ENCODE results near the gene OGA. TPM values are rescaled to one million over a fixed set of nuclear protein-coding genes. Genes with fewer than 3 reads are reported as not detected.

OGA gene
- total RNA-seq, 1 experiment from 2014 or later, result 65.0 TPM

DNA sequence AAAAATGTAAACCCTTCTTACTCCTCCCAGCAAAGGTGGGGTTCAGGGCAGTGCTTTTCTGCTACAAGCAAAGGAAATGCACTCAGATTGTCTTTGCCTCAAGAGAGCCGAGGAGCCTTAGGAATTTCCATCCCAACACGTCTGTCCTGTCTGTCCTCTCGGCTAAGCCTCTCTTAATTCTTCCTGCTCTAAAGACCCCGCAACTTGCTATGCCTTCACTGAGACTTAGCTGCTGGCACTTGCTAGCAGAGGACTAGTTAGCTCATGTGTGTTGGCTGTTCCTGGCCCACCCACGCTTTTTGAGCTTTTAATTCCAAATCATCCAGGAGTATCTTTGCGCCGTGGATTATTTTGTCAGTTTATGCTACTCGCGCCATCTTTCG lies 34.5 kb downstream of the OGA start:
- Histone ChIP-seq H3K9me2 (replicated peaks; ENCODE audit: insufficient read depth, low read length) (no peaks in the 10 kb centered on the region), H2AFZ (ENCODE audit: low read length) (no peak overlapping the region), H3K4me3 (ENCODE audit: low read length) (peak overlapping the region; percentile 82), H4K20me1 (ENCODE audit: insufficient read depth, low read depth, low read length) (no peaks in the 10 kb centered on the region), H3K4me1 (ENCODE audit: low read length) (peaks cover 41% of the 10 kb centered on the region), H3K4me2 (ENCODE audit: low read depth, low read length, poor library complexity, severe bottlenecking) (peak overlapping the region; percentile 76), H3K9ac (ENCODE audit: low read length) (peak overlapping the region; percentile 82), H3K36me3 (ENCODE audit: insufficient read depth, low read length) (no peaks in the 10 kb centered on the region), H3K27ac (ENCODE audit: low read length) (no peak overlapping the region), H3K79me2 (ENCODE audit: low read length) (peaks cover 11% of the 10 kb centered on the region), H3K9me3 (ENCODE audit: low read length) (no peaks in the 10 kb centered on the region), H3K27me3 (ENCODE audit: low read length) (no peaks in the 10 kb centered on the region)
- DNase-seq, result no peak

DNA sequence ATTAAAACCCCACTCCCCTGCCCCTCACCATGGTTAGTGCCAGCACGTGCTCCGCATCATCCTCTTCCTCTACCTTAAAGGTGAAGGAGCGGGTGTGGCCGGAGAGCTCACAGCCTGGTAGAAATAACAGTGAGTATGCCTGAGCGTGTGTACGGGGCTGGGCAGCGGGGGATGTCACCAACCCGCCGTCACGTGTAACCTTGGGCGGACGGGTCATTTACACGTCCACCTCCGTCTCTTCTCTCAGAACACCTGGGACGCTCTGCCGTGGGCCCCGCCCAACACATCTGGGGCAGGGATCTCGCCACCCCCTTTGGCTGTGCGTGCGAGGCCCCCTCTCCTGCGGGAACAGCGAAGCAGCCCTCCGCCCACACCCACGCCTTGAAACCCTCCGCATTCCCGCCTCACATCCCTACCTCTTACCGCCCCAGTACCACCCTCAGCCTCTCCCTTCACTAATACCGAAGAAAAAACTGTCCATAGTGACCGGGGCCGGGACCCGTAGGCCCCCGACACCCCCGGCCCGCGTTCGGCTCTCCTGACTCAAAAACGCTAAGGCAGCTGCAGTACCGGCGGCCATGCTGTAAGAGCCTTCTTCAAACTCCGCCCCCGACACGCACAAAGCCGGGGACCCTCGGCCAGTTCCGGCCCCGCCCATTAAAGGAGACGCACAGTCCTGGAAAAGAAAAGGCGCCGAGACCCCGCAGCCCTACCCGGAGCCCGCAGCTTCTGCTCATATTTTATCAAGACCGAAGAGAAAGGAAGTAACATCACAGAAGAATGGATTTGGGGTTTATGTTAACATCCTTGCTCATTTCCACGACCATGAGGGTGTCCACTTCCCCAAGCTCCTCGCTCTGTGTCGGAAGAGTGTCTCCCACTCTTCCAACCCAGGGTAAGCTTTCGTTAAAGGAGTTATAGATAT lies 35.2 kb downstream of the OGA start, which contains the start of gene NPM3:
Gene NPM3 (minus strand): TSS at position 636 of the 925 bp plus-strand sequence. CDS start 56 bp downstream, at position 580.
- H3K4me2 ChIP-seq (ENCODE audit: low read depth, low read length, poor library complexity, severe bottlenecking), result peak within 1 kb of the TSS; percentile 76
- H3K36me3 ChIP-seq (ENCODE audit: insufficient read depth, low read length), result no peaks in the 10 kb centered on the region
- H4K20me1 ChIP-seq (ENCODE audit: insufficient read depth, low read depth, low read length), result no peaks in the 10 kb centered on the region
- no peak within 1 kb of the TSS for H2AFZ ChIP-seq (ENCODE audit: low read length)
- no peaks in the 10 kb centered on the region for H3K9me3 ChIP-seq (ENCODE audit: low read length)
- peaks cover 11% of the 10 kb centered on the region for H3K79me2 ChIP-seq (ENCODE audit: low read length)
- peak within 1 kb of the TSS; percentile 82 for H3K4me3 ChIP-seq (ENCODE audit: low read length)
- no peaks in the 10 kb centered on the region for H3K9me2 ChIP-seq (replicated peaks; ENCODE audit: insufficient read depth, low read length)
- H3K27ac ChIP-seq (ENCODE audit: low read length), result no peak within 1 kb of the TSS
- peak; percentile 90 for DNase-seq
- peaks cover 47% of the 10 kb centered on the region for H3K4me1 ChIP-seq (ENCODE audit: low read length)
- no peaks in the 10 kb centered on the region for H3K27me3 ChIP-seq (ENCODE audit: low read length)
- H3K9ac ChIP-seq (ENCODE audit: low read length), result peak within 1 kb of the TSS; percentile 82

DNA sequence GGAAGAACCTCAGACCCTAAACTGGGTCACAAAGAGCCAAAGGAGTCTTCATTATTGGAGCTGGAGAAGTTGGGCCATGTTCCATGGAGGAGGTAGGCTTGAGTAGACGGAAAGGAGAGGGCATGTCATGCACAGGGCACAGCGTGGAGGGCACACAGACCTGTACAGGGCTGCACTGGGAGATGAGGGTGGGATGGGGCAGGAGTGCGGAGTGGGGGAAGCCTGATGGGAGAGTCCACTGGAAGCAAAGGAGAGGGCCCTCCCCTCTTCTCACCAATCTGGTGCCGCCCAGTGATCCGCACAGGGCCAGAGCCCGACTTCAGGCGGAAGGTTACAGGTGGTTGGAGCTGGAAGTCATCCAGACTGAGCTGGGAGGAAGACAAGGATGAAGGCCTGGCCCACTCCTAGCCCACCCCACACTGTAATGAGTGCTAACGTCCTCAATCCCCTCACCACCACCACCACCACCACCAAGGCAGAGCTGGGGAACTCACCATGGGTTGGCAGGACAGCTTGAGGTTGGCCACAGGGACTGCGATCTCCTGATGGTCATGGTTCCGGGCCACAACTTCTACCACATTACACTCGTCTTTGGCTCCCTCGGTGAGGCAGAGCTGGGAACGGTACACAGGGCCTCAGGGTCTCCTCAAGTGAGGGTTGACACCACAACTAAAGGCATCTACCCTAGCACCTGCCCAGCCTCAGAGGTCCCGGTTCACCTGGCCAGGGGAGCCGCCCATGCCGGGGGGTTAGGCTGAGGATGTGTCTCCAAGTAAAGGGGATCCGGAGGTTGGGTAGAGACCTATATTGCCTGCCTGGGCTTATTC lies 36.0 kb downstream of the OGA start:
- H3K27ac ChIP-seq (ENCODE audit: low read length), result no peak overlapping the region; the same call in 1 of the 2 replicates
- DNase-seq, result no peak

DNA sequence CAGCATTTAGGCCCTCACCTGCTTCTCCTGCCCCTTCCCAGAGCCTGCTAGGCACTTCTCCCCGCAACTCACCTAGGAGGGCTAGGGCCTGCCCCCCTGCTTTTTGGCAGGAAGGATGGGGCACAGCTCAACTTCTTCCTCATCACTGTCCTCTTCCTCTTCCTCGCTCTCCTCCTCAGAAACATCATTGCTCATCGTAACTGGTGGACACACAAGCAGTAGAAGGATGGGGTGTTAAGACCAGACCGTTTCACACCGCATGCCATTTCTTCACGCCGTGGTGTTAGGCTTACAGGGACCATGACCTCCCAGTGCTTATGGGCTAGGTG lies 36.6 kb downstream of the OGA start:
- peak overlapping the region; percentile 82 for H3K9ac ChIP-seq (ENCODE audit: low read length)
- H3K4me2 ChIP-seq (ENCODE audit: low read depth, low read length, poor library complexity, severe bottlenecking), result peak overlapping the region; percentile 76
- no peak overlapping the region for H2AFZ ChIP-seq (ENCODE audit: low read length)
- no peaks in the 10 kb centered on the region for H3K27me3 ChIP-seq (ENCODE audit: low read length)
- H4K20me1 ChIP-seq (ENCODE audit: insufficient read depth, low read depth, low read length), result peaks cover 4% of the 10 kb centered on the region; the same call in 1 of the 2 replicates
- no peaks in the 10 kb centered on the region for H3K9me2 ChIP-seq (replicated peaks; ENCODE audit: insufficient read depth, low read length)
- no peak for DNase-seq
- H3K9me3 ChIP-seq (ENCODE audit: low read length), result no peaks in the 10 kb centered on the region
- peaks cover 11% of the 10 kb centered on the region for H3K79me2 ChIP-seq (ENCODE audit: low read length)
- peaks cover 47% of the 10 kb centered on the region for H3K4me1 ChIP-seq (ENCODE audit: low read length)
- H3K36me3 ChIP-seq (ENCODE audit: insufficient read depth, low read length), result no peaks in the 10 kb centered on the region
- H3K4me3 ChIP-seq (ENCODE audit: low read length), result peak overlapping the region; percentile 82
- H3K27ac ChIP-seq (ENCODE audit: low read length), result no peak overlapping the region; the same call in 1 of the 2 replicates

More for the DNA sequence above, 36.0 kb downstream of the OGA start:
- Histone ChIP-seq H3K79me2 (ENCODE audit: low read length) (peaks cover 11% of the 10 kb centered on the region), H3K4me1 (ENCODE audit: low read length) (peaks cover 47% of the 10 kb centered on the region), H3K9me3 (ENCODE audit: low read length) (no peaks in the 10 kb centered on the region), H3K36me3 (ENCODE audit: insufficient read depth, low read length) (no peaks in the 10 kb centered on the region), H3K4me3 (ENCODE audit: low read length) (peak overlapping the region; percentile 82), H4K20me1 (ENCODE audit: insufficient read depth, low read depth, low read length) (peaks cover 4% of the 10 kb centered on the region; the same call in 1 of the 2 replicates), H2AFZ (ENCODE audit: low read length) (no peak overlapping the region), H3K27me3 (ENCODE audit: low read length) (no peaks in the 10 kb centered on the region), H3K9ac (ENCODE audit: low read length) (peak overlapping the region; percentile 82), H3K4me2 (ENCODE audit: low read depth, low read length, poor library complexity, severe bottlenecking) (peak overlapping the region; percentile 76), H3K9me2 (replicated peaks; ENCODE audit: insufficient read depth, low read length) (no peaks in the 10 kb centered on the region)

DNA sequence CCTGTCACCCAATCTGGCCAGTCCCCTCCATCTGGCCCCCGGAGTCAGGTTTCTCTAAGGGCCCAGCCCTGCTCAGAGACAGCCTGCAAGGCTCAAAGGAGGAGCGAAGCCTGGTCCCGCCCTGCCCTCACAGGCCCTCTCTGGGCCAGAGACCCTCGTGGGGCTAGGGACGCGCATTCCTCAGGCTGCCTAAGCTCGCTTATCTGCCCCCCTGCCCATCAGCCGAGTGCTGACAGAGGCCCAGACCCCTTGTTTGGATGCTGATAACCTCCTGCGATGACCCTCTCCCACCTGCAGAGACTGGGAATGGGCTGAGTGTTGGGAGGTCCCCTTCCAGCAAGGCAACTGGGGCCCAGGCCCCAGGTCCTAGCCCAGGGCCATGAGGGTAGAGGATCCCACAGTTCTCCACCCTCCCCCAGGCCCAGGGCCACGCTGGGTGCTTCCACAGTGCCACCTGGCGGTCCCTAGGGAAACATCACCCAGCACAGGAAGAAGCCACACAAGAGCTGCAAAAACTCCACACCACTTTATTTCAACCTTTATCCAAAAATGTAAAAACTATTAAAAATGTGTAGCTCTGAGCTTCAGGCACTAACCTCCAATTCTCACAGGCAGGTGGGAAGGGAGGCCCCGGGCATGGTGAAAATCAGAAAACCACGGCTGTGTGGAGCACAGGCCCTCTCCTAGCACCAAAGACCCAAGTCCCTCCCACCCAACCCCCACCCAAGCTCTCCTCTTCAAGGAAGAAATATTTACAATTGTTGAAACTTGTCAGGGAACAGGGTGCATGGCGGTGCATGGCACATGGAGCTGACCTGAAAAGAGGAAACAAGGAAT lies 37.2 kb downstream of the OGA start:
- Histone ChIP-seq H2AFZ (ENCODE audit: low read length) (no peak overlapping the region), H3K36me3 (ENCODE audit: insufficient read depth, low read length) (no peaks in the 10 kb centered on the region), H3K9ac (ENCODE audit: low read length) (peak overlapping the region; percentile 82), H3K4me2 (ENCODE audit: low read depth, low read length, poor library complexity, severe bottlenecking) (peak overlapping the region; percentile 76), H3K27ac (ENCODE audit: low read length) (no peak overlapping the region; the same call in 1 of the 2 replicates), H3K9me2 (replicated peaks; ENCODE audit: insufficient read depth, low read length) (no peaks in the 10 kb centered on the region), H3K9me3 (ENCODE audit: low read length) (no peaks in the 10 kb centered on the region), H4K20me1 (ENCODE audit: insufficient read depth, low read depth, low read length) (peaks cover 4% of the 10 kb centered on the region; the same call in 1 of the 2 replicates), H3K27me3 (ENCODE audit: low read length) (no peaks in the 10 kb centered on the region), H3K79me2 (ENCODE audit: low read length) (peaks cover 11% of the 10 kb centered on the region), H3K4me3 (ENCODE audit: low read length) (peak overlapping the region; percentile 82; the same call in 1 of the 2 replicates), H3K4me1 (ENCODE audit: low read length) (peaks cover 47% of the 10 kb centered on the region)
- peak; percentile 83 for DNase-seq

DNA sequence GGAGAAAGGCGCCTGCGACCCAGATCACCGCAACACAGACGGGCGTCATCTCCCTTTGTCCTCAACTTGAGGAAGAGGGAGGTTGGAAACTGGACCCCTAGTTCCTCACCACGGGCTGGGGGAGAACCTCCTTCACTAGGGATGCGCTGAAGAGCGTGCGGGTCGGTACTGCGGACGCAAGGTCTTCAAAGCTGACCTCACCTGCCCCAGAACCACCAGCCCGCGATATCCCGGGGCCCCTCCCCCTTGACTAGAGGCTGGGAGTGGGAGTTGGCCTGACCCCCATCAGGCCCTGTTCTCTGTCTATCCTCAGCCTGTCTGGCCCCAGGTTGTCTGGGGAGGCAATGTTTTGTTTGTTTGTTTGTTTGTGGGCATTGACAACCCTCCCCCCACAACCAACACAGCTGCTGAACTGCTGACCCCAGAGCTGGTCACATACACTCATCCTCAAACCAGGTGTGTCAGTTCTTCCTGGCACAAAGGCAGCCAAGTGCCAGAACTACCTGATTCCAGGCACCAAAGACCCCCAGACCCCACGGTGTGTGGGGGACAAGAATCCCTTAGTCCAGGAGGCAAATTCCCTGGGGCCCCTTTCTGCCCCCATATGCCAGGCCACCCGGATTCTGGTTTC lies 37.9 kb downstream of the OGA start:
- H3K4me1 ChIP-seq (ENCODE audit: low read length), result peaks cover 47% of the 10 kb centered on the region
- H3K27me3 ChIP-seq (ENCODE audit: low read length), result no peaks in the 10 kb centered on the region
- no peaks in the 10 kb centered on the region for H3K36me3 ChIP-seq (ENCODE audit: insufficient read depth, low read length)
- H3K4me3 ChIP-seq (ENCODE audit: low read length), result peak overlapping the region; percentile 68; the same call in 1 of the 2 replicates
- H3K9ac ChIP-seq (ENCODE audit: low read length), result peak overlapping the region; percentile 75
- H4K20me1 ChIP-seq (ENCODE audit: insufficient read depth, low read depth, low read length), result peaks cover 4% of the 10 kb centered on the region; the same call in 1 of the 2 replicates
- H3K27ac ChIP-seq (ENCODE audit: low read length), result no peak overlapping the region
- no peaks in the 10 kb centered on the region for H3K9me3 ChIP-seq (ENCODE audit: low read length)
- no peak for DNase-seq
- peaks cover 11% of the 10 kb centered on the region for H3K79me2 ChIP-seq (ENCODE audit: low read length)
- no peaks in the 10 kb centered on the region for H3K9me2 ChIP-seq (replicated peaks; ENCODE audit: insufficient read depth, low read length)
- no peak overlapping the region for H2AFZ ChIP-seq (ENCODE audit: low read length)
- H3K4me2 ChIP-seq (ENCODE audit: low read depth, low read length, poor library complexity, severe bottlenecking), result peak overlapping the region; percentile 76

DNA sequence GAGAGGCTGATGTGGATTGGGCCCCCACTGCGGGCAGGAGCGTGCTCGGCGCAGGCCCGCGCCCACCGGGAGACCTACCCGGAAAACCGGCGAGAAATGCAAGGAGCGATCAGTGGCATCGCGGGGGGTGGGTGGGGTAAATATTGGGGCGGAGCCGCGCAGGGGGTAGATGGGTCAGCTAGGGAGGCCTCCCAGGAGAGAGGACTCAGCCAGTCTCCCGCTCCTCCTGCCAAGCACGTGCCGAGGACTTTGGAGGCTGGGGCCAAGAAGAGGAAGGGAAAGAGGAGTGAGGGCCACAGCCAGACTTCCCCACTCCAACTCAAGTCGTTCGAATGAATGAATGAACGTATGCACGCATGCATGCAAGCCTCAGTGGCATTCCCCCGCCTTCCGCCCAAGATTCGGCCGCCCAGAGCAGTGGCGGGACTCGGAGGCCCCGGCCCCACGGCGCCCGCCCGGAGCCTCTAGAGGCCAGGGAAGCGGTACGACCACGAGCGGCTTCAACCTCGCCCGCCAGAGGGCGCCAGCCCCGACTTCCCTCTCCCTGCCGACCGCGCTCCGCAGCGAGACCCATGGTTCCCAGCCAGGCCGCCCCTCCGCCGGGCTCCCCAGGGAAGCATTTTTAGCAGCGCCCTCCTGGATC lies 38.6 kb downstream of the OGA start:
- H3K4me3 ChIP-seq (ENCODE audit: low read length), result peak overlapping the region; percentile 68
- H3K9me3 ChIP-seq (ENCODE audit: low read length), result no peaks in the 10 kb centered on the region
- H4K20me1 ChIP-seq (ENCODE audit: insufficient read depth, low read depth, low read length), result peaks cover 4% of the 10 kb centered on the region; the same call in 1 of the 2 replicates
- H2AFZ ChIP-seq (ENCODE audit: low read length), result no peak overlapping the region; the same call in 1 of the 2 replicates
- DNase-seq, result peak; percentile 85
- H3K9ac ChIP-seq (ENCODE audit: low read length), result peak overlapping the region; percentile 75
- no peaks in the 10 kb centered on the region for H3K36me3 ChIP-seq (ENCODE audit: insufficient read depth, low read length)
- H3K4me2 ChIP-seq (ENCODE audit: low read depth, low read length, poor library complexity, severe bottlenecking), result peak overlapping the region; percentile 76
- no peaks in the 10 kb centered on the region for H3K27me3 ChIP-seq (ENCODE audit: low read length)
- peak overlapping the region; percentile 84 for H3K27ac ChIP-seq (ENCODE audit: low read length)
- no peaks in the 10 kb centered on the region for H3K9me2 ChIP-seq (replicated peaks; ENCODE audit: insufficient read depth, low read length)
- H3K4me1 ChIP-seq (ENCODE audit: low read length), result peaks cover 47% of the 10 kb centered on the region
- H3K79me2 ChIP-seq (ENCODE audit: low read length), result peaks cover 11% of the 10 kb centered on the region
